ENCODE results near the gene SAMD5.

Gene SAMD5

DNA sequence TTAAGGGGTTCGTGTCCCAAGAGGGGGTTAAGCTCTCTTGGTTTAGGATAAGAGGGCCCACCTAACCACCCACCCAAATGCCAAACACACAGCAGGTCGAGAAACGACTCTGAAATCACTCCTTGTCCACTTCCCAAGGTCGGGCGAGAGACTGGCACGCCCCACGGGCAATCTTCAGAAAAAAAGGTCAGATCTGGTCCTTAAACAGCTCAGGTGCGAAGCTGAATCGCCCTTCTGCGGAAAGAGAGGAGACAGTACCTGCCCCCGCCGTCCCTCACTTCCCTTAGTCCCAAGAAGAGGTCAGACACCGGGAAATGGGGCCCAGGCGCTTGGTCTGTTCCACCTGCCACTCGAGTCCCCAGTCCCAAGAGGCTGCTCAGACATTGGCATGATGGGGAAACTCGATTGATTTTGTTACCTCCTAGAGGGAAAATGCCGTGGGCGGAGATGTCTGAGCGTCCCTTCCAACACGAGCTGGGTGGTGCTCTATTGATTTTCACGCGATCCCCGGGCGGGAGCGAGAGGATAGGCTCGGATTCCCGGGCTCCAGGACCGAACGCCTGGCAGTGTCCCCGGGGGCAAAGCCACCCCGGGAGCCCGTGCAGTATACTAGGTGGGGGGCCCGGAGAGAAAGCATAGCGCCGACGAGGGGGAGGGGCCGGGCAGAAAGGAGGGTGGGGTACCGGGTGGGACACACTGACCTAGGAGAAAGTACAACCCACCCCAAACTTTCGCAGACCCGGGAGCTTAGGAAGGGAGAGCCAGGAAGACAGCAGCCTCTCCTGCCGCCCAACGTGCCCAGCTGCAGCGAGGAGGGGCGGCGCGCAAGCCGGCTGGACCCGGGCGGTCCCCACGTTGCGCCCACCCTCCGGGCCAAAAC is 1.1 kb upstream of the SAMD5 start:
- TF ChIP-seq, protein P1, sequence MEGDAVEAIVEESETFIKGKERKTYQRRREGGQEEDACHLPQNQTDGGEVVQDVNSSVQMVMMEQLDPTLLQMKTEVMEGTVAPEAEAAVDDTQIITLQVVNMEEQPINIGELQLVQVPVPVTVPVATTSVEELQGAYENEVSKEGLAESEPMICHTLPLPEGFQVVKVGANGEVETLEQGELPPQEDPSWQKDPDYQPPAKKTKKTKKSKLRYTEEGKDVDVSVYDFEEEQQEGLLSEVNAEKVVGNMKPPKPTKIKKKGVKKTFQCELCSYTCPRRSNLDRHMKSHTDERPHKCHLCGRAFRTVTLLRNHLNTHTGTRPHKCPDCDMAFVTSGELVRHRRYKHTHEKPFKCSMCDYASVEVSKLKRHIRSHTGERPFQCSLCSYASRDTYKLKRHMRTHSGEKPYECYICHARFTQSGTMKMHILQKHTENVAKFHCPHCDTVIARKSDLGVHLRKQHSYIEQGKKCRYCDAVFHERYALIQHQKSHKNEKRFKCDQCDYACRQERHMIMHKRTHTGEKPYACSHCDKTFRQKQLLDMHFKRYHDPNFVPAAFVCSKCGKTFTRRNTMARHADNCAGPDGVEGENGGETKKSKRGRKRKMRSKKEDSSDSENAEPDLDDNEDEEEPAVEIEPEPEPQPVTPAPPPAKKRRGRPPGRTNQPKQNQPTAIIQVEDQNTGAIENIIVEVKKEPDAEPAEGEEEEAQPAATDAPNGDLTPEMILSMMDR (IDR thresholded peaks at IDR 0.05; ENCODE audit: low read depth, low read length, missing control alignments): no peak
- peak overlapping the region; percentile 70 for H3K4me3 ChIP-seq (replicated peaks; ENCODE audit: low read depth, low read length)
- DNase-seq (ENCODE audit: extremely low read depth, low read depth): no peak

DNA sequence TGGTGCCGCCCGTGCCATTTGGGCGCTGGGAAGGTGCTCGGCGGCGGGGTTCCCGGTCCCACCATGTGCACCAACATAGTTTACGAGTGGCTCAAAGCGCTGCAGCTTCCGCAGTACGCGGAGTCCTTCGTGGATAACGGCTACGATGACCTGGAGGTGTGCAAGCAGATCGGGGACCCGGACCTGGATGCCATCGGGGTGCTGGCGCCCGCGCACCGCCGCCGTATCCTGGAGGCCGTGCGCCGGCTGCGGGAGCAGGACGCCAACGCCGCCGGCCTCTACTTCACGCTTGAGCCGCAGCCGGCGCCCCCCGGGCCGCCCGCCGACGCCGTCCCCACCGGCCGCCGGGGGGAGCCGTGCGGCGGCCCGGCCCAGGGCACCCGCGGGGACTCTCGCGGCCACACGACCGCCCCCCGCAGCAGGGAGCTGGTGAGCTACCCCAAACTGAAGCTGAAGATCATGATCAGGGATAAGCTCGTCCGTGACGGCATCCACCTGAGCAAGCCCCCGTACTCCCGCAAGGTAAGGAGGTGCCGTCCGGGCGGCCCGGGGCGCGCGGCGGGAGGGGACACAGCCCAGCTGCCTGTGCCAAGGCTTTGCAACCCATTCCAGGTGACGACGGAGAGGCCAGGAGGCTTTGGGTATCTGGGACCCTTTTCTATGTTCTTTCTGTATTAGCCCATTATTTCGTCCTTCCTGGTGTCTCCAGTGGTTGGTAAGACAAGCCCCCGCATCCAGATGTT is 547 bp downstream of the SAMD5 start:
- TF ChIP-seq, protein P1 (IDR thresholded peaks at IDR 0.05; ENCODE audit: low read depth, low read length, missing control alignments): no peak
- H3K4me3 ChIP-seq (replicated peaks; ENCODE audit: low read depth, low read length): peak overlapping the region; percentile 70
- DNase-seq (ENCODE audit: extremely low read depth, low read depth): no peak

DNA sequence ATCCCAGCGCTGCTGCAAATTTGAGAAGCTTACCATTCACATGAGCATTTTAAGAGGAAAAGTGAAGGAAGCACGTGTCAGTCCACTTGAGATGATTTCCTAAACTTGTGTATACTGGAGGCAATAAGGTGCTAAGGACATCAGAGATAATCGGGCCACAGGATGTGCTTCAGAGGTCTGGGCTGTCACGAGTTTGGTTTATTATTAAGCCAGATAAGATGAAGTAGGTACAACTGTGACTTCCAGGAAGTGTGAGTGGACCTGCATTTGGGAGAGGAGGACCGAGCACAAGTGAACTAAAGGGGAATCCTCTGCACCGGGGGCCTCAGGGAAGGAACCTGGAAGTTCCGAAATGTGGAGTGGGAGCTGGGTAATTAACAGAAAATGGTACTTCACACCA is 1.4 kb downstream of the SAMD5 start:
- H3K4me3 ChIP-seq (replicated peaks; ENCODE audit: low read depth, low read length): peak overlapping the region; percentile 70
- TF ChIP-seq, protein P1 (IDR thresholded peaks at IDR 0.05; ENCODE audit: low read depth, low read length, missing control alignments): no peak
- no peak for DNase-seq (ENCODE audit: extremely low read depth, low read depth)

DNA sequence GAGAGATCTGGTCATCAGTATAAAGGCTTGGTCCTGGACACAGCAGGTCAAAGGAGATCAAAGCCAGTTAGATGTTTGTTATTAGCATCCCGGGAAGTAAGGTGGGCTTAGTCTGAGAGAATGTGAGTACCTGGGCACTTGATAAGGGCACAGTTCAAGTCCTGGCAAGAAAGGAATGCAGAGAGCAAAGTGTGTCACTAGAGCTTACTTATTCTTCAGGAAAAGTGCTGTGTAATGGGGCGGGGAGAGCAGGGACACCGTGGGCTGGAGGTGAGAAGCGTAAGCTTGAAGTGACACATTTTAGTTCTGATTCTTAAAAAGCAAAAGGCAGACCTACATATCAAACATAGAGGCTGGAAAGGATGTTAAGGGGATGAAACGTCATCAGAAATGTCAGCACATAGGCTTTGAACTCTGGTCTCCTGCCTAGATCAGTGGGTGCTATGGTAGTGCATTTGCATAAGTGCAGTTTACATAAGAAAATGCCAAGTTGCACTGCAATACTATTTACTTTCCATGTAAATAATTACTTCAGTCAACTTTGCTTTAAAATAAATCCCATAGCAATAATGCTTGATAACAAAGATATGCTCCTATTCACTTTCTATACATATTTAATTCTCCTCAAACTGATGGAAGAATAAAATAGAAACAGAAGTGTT is 2.6 kb downstream of the SAMD5 start:
- DNase-seq (ENCODE audit: extremely low read depth, low read depth): no peak
- peak overlapping the region; percentile 70 for H3K4me3 ChIP-seq (replicated peaks; ENCODE audit: low read depth, low read length)
- TF ChIP-seq, protein P1 (IDR thresholded peaks at IDR 0.05; ENCODE audit: low read depth, low read length, missing control alignments): no peak

DNA sequence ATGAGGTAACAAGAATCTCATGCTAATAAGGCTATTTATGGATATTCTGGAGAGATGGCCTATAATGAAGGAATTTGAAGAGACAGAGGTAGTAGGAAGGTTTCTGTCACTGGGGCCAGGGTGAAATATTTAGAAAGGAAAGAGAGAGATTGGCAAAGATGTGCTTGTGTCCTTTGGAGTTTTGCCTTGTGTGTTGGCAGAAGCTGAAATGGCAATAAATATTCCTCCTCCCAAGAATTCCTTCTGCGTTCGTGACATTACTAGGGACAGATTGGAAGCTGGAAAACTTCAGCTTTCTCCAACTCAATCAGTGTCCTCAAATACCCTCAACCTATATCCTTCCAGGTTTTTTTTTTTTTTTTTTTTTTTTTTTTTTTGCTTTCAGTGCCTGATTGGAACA is 6.3 kb downstream of the SAMD5 start:
- no peak for DNase-seq (ENCODE audit: extremely low read depth, low read depth)
- TF ChIP-seq, protein P1 (IDR thresholded peaks at IDR 0.05; ENCODE audit: low read depth, low read length, missing control alignments): no peak
- H3K4me3 ChIP-seq (replicated peaks; ENCODE audit: low read depth, low read length): no peak overlapping the region

DNA sequence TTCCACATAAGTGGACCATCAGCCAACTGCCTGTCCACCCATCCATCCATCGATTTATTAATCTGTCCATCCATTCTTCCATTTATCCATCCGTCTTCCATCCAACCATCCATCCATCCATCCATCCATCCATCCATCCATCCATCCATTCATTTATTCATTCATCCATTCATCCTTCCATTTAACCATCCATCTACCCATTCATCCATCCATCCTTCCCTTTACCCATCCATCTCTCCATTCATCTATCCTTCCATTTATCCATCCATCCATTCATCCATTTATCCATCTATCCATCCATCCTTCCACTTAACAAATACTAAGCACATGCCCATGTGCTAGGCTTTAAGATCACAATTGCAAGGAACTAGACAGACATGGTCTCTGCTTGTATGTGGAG is 6.8 kb downstream of the SAMD5 start:
- TF ChIP-seq, protein P1 (IDR thresholded peaks at IDR 0.05; ENCODE audit: low read depth, low read length, missing control alignments): no peak
- DNase-seq (ENCODE audit: extremely low read depth, low read depth): no peak
- no peak overlapping the region for H3K4me3 ChIP-seq (replicated peaks; ENCODE audit: low read depth, low read length)

All from HFF-Myc (cell line).